ENCODE data around the gene NHSL2.
"Not testable (repeated sequence)": the region's sequence is repeated elsewhere in the genome, so short reads cannot be mapped to it uniquely, and the experiment has no call there.

NHSL2 gene

GRCh38 chrX:72137846-72138495, 227.3 kb downstream of the NHSL2 start:
- no peak for DNase-seq

GRCh38 chrX:72139538-72139937, 228.9 kb downstream of the NHSL2 start:
- DNase-seq, result no peak

DNA sequence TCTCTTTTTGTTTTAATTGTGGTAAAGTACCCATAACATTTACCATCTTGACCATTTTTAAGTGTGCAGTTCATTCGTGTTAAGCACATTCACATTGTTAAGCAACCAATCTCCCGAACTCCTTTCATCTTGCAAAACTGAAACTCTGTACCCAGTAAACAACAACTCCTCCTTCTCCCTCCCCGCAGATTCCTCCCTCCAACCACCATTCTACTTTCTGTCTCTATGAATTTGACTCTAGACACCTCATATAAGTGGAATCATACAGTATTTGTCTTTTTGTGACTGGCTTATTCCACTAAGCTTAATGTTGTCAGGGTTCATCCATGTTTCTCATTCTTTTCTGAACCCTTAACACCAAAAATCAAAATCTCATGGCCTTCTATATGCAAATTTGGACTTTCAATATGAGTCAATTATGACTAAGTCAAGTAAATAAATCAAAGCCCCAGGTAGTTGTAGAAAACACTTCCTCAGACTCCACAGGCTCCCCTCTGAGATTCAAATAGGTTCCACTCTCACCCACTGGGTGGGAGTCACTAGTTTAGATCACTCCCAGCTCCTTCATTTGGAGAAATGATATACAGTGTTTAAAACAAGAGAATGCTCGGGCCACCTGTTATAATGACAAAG, 230.8 kb downstream of the NHSL2 start:
- DNase-seq, result no peak

GRCh38 chrX:72142094-72142793, 231.6 kb downstream of the NHSL2 start:
- DNase-seq, result no peak

DNA sequence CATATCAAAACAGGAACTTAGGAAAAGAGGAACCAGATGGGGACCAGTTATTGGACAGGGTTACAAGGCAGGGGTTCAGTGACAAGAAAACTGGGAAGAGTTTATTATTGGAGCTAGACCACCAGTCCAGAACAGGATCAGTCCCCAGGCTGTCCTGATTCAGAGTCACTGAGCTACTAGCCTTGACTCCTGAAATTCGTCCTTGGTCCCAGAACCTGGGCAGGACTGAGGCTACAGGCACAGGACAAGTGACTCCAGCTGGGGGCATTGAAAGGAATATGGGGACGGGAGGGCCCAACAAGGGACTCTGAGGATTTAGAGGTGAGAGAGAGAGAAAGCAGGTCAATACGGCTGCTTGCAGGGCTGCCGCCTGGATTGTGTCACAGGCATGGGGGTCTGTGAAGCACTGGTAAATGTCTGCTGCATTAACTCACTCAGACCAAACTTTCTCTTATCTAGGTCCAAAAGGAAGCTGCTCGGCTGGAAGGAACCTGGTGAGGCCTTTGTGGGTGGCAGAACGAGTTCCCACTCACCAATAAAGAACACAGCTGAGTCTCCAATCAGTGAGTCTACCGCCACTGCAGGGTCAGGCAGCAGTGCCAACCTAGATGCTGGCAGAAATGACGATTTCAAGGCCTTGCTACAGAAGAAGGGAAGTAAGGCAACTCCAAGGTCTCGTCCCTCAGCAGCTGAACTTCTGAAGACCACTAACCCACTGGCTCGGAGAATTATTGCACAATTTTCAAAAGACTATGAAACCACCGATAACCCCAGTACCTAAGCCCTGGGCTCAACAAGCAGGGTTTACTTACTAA, 232.4 kb downstream of the NHSL2 start:
- no peak for DNase-seq

- DNase-seq, result no peak
These were observed 232.9 kb downstream of the NHSL2 start for GRCh38 chrX:72143609-72143907.

DNA sequence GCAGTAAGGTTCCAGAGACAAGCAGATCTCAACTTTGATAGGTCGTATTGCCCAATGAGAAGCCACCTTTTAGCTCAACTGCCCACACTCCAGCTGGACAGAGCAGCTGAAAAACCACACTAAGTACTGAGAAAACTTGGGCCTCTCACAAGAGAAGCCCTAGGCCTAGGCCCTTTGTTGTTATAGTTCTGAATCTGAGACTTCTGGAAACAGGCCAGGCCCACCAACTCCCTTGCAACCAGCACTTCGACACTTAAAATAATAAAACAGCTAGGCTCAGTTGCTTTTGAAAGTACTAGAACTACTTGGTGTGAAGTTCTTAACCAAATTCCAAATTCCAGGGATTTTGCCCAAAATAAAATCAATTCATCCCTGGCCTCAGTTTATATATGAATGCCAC, 234.5 kb downstream of the NHSL2 start:
- no peak for DNase-seq

DNA sequence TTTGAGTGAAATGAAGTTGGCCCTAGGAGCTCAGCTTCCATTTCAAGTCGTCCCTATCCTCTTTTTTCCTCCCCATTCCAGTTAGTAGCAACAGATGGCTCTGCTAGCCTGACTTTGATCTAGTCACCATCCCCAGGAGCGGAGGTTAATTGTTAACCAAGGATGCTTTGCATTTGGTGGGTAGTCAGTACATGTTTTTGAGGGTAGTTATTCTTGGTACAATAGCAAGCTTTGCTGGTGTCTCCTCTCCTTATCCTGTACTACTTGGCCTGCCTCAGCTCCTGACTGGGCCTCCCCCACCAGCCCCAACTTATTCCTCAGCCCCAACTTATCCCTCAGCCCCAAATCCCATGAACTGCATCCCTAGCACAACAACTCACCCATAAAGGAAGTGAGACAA, 235.9 kb downstream of the NHSL2 start:
- no peak for DNase-seq

DNA sequence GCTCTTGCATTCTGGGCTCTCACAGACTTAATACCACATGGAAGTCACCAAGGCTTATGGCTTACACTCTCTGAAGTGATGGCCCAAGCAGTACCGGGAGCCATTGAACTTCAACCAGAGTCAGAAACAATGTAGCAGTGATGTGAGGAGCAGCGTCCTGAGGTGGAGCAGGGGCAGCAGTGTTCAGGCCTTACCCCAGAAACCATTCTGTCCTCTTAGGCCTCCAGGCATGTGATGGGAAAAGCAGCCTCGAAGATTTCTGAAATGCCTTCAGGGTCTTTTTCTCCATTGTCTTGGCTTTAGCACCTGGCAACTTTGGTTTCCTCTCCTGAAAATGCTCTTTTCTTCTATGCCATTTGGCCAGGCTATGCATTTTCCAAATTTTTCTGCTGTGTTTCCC, 248.1 kb downstream of the NHSL2 start:
- DNase-seq, result no peak

GRCh38 chrX:72159769-72160168, 249.1 kb downstream of the NHSL2 start:
- DNase-seq, result no peak

DNA sequence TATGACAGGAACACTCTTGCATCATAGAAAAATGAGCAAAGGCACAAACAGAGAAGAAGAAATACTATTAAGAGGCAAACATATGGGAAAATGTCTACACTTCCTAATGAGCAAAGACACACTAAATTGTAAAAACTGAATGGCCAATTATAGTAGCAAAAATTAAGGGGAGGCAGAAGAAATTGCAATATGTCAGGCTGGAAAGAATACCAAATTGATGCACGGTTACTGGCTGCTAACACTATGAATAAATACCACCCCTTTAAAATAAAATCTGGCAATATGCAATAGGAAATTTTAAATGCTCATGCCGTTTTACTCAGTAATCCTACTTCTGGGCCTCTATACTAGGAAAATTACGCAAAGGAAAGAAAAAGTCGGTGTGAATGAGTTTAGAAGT, 254.9 kb downstream of the NHSL2 start:
- no peak for DNase-seq

GRCh38 chrX:72169008-72169728, 258.5 kb downstream of the NHSL2 start:
- DNase-seq, result peak; percentile 82

DNA sequence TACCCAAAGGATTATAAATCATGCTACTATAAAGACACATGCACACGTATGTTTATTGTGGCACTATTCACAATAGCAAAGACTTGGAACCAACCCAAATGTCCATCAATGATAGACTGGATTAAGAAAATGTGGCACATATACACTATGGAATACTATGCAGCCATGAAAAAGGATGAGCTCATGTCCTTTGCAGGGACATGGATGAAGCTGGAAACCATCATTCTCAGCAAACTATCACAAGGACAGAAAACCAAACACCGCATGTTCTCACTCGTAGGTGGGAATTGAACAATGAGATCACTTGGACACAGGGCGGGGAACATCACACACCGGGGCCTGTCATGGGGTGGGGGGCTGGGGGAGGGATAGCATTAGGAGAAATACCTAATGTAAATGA, 265.6 kb downstream of the NHSL2 start:
- DNase-seq, result not testable (repeated sequence)

- DNase-seq, result no peak
These were observed 266.3 kb downstream of the NHSL2 start for GRCh38 chrX:72176981-72177380.

DNA sequence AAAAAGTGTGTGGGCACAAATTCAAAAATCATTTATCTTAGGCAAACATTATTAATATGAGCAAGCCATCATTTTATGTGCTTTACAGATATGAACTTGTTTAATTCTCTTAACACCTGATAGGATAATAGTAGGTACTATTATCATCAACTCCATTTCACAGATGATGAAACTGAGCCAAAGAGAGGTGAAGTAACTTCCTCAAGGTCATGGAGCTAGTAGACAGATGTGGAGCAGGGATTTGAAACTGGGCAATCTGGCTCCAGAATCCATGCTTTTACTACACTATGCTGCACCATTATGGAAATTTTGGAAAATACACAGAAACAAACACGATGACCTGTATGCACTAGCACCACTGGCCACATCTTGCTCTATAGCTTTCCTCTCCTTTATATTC, 269.9 kb downstream of the NHSL2 start:
- DNase-seq, result no peak

DNA sequence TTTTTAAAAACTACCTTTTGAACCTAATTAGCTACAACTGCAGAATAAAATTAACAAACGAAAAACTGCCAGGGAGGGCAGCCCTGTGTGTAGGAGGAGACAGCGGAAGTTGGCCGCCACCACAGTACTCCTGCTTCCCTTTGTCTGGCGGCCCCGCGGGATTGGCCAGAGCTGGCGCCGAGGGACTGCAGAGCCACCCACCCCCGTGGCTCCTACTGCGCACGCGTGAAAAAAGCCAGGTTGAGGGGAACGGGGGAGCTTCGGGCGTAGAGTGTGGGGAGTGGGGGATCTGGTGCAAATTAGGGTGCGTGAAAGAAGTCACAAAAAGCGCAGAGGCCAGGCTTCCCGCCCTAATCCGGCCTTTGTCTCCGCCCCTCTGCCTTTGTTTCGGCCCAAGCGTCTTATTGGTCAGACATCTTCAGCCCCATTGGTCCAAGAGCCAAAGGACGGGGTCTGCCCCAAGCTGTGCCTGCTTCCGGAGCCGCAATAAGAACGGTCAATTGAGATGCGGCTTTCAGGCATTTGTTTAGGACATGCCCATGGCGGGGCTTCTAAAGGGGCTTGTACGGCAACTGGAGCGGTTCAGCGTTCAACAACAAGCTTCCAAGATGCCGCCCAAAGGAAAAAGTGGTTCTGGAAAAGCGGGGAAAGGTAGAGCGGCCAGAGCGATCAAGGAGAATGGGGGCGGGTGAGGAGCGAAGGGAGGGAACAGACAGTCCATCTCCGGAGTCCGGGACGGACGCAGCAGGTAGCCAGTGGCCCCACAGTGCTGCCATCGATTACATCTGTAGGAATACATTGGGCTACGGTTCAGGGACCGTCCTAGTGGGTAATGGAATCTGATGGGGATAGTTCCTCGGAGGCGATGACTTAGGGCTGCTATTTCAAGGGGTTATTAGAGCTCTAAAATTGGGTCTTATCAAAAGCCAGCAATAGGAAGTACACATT, 270.8 kb downstream of the NHSL2 start, which contains the start of gene PIN4:
TSS of gene PIN4 (plus strand) at position 580 of the 948 bp plus-strand sequence. CDS start at position 609, 29 bp downstream.
- DNase-seq, result peak; percentile 91

DNA sequence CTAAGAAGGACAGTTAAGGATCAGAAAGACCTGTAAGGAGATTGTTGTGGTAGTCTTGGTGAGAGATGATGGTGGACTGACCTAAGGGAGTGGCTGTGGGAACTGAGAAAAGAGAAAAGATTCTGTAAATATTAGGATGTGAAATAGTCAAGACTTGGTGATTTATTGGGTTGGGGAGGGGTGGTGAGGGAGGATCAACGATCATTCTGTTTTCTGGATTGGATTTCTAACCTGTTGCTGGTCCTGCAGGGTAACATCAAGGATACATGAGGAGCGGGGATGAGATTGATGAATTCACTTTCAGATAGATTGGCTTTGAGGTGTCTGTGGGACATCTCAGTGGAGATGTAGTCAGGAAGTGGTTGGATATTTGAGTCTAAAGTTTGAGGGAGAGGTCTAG, 272.3 kb downstream of the NHSL2 start:
- no peak for DNase-seq

GRCh38 chrX:72201836-72202536, 291.3 kb downstream of the NHSL2 start:
- DNase-seq, result no peak

All from CD4-positive, alpha-beta T cell treated with Interleukin-10 for 1 hour (primary cell).